A673 (cell line): ENCODE measurements around the gene SSTR5.

Source experiments
- EZH2 ChIP-seq: fragments of 200-600 bp; sonication (generic); IDR thresholded peaks from 2 replicates; pipeline ENCODE4 v1.6.1; 2017; ENCODE audit warnings: borderline replicate concordance, low read depth, mild to moderate bottlenecking, mixed read lengths, antibody characterized with exemption, low read length; ENCODE audit not compliant: poor library complexity, severe bottlenecking
- TF ChIP-seq, protein P1 (sequence below): fragments of 300-800, 200-600 bp; sonication (generic); conservative IDR thresholded peaks from 2 replicates; pipeline ENCODE4 v1.5.1; 2017; ENCODE audit warnings: low read depth, mild to moderate bottlenecking, antibody characterized with exemption, low read length, moderate library complexity, mixed read lengths

DNA sequence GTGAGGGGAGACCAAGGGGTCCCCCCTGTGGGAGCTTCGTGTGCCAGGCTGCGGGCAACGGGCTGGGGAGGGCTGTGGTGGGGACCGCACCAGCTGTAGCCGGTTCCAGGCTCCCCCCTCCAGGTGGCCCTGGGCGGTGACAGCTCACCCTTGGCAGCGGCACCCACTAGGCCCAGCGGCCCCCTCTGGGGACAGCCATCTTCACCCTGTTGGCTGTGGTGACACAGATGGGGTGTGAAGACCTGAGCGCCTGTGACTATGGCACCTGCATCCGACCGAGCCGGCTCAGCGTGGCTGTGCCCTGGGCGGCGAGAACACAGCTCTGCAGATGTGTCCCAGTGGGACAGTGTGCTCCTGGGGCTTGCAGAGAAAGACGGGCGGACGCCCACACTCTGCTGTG is 24.6 kb downstream of the SSTR5 start:
- TF ChIP-seq, protein P1, sequence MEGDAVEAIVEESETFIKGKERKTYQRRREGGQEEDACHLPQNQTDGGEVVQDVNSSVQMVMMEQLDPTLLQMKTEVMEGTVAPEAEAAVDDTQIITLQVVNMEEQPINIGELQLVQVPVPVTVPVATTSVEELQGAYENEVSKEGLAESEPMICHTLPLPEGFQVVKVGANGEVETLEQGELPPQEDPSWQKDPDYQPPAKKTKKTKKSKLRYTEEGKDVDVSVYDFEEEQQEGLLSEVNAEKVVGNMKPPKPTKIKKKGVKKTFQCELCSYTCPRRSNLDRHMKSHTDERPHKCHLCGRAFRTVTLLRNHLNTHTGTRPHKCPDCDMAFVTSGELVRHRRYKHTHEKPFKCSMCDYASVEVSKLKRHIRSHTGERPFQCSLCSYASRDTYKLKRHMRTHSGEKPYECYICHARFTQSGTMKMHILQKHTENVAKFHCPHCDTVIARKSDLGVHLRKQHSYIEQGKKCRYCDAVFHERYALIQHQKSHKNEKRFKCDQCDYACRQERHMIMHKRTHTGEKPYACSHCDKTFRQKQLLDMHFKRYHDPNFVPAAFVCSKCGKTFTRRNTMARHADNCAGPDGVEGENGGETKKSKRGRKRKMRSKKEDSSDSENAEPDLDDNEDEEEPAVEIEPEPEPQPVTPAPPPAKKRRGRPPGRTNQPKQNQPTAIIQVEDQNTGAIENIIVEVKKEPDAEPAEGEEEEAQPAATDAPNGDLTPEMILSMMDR = no peak
- no peak for TF ChIP-seq EZH2
